HepG2 (cell line): ENCODE measurements around the gene CCT8. TPM values are rescaled to one million over a fixed set of nuclear protein-coding genes. Genes with fewer than 3 reads are reported as not detected.
A peak's percentile ranks its signal among the peaks of the same experiment; 100 is the strongest.

Experiments used
- BRCA1 ChIP-seq: sonication (generic); formaldehyde crosslinking; IDR thresholded peaks from 2 replicates; pipeline ENCODE4 v1.4.0; 2020; ENCODE audit warnings: missing genetic modification reagents
- HNF4A ChIP-seq: sonication (generic); formaldehyde crosslinking; IDR thresholded peaks from 2 replicates; pipeline ENCODE4 v1.4.0; 2020; ENCODE audit warnings: missing genetic modification reagents
- IRF9 ChIP-seq: sonication (generic); formaldehyde crosslinking; IDR thresholded peaks from 2 replicates; pipeline ENCODE4 v1.8.0; 2022; ENCODE audit warnings: missing genetic modification reagents, mild to moderate bottlenecking, borderline replicate concordance
- MTA3 ChIP-seq: sonication (generic); formaldehyde crosslinking; IDR thresholded peaks from 2 replicates; pipeline ENCODE4 v1.4.0; 2020; ENCODE audit warnings: missing genetic modification reagents
- NFYC ChIP-seq: IDR thresholded peaks from 2 replicates; pipeline ENCODE4 v1.6.1; 2016; ENCODE audit warnings: missing genetic modification reagents, missing compliant biosample characterization
- NRL ChIP-seq: sonication (generic); formaldehyde crosslinking; IDR thresholded peaks from 2 replicates; pipeline ENCODE4 v1.5.0; 2020; ENCODE audit warnings: missing genetic modification reagents, mild to moderate bottlenecking, moderate library complexity, borderline replicate concordance
- SRF ChIP-seq: IDR thresholded peaks from 2 replicates; pipeline ENCODE4 v1.6.1; 2011; ENCODE audit warnings: mild to moderate bottlenecking, low read depth, low read length, moderate library complexity
- ZNF770 ChIP-seq: sonication (generic); formaldehyde crosslinking; IDR thresholded peaks from 2 replicates; pipeline ENCODE4 v1.5.0; 2020; ENCODE audit warnings: mild to moderate bottlenecking, missing genetic modification reagents
- polyA plus RNA-seq, 8 experiments: library from polyadenylated mRNA; depleted of rRNA in 3 of 8; stranded (reverse) in 7 of 8; unstranded in 1 of 8; fragments of >200 nt; fragmentation: Illumina TruSeq in 4 of 8; extraction: Trizol in 4 of 8; gene quantifications; 2 replicates each; pipeline versions ENCODE4 v1.2.1 to v1.2.3, GENCODE V29; 2011 to 2016; ENCODE audit warnings: low read depth in 4 of 8, missing spikeins in 1 of 8, mixed read lengths in 1 of 8; ENCODE audit not compliant: insufficient read depth in 1 of 8
- total RNA-seq, 5 experiments: library from RNA; depleted of rRNA; stranded (reverse); fragments of >200 nt; fragmentation: Illumina TruSeq; extraction: Trizol; gene quantifications; 2 replicates each; pipeline ENCODE4 v1.2.3, GENCODE V29; 2016; ENCODE audit warnings: low read depth in 1 of 5
- TF ChIP-seq, protein P1 (sequence below): sonication (generic); formaldehyde crosslinking; IDR thresholded peaks from 2 replicates; pipeline ENCODE4 v1.4.0; 2020; ENCODE audit warnings: missing genetic modification reagents, borderline replicate concordance
- TF ChIP-seq, protein P2 (sequence below): sonication (generic); formaldehyde crosslinking; IDR thresholded peaks from 2 replicates; pipeline ENCODE4 v1.4.0; 2020; ENCODE audit warnings: missing genetic modification reagents, borderline replicate concordance
- TF ChIP-seq, protein P3 (sequence below): sonication (generic); formaldehyde crosslinking; IDR thresholded peaks from 2 replicates; pipeline ENCODE4 v1.4.0; 2020; ENCODE audit warnings: missing genetic modification reagents, mild to moderate bottlenecking, borderline replicate concordance
- TF ChIP-seq, protein P4 (sequence below): sonication (generic); formaldehyde crosslinking; IDR thresholded peaks from 2 replicates; pipeline ENCODE4 v1.5.1; 2020; ENCODE audit warnings: mild to moderate bottlenecking, missing genetic modification reagents

CCT8 gene
- total and polyA plus RNA-seq, 2 of the 13 experiments (the other 11 are each of a cell fraction or from before 2014, with no cell fraction given) = 127 to 325 TPM

DNA sequence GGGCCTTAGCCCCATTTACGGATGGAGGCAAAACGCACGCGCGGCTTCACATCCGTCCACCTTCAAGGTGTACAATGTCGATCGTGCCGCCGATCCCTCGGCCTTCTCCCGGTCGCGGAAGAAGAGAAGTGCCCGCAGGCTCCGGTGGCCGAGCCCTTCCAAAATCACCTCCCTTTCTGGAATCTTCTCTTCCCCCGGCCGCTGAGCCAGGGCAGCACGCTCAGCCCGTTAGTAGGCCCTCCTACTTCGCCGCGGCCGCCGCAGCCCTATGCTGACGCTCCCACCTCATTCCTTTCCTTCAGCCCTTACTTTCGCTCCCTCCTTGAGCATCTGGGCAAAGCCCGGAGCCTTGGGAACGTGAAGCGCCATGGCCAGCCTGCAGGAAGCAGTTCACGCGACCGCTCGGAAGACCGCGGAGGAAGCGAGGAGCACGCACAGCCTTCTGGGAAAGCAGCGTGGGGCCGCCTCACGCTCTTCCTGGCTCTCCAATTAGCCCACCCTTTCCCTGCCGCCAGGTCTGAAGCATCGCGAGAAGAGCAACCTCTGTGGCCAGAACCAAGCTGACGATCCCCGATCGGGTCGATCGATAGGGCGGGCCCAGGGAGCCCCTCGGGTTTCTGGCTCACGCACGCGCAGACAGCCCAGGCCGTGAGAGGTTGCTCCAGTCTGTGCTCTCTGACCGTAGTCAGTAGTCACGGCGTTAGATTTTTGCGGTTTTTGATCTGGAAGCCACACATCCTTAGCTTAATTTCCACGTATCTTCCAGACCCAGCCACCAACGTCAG lies at the start of gene CCT8 (continued):
- peak; percentile 90; the same call in 1 of the 2 replicates for TF ChIP-seq NRL (CRISPR knock-in tag)
- TF ChIP-seq, protein P1, sequence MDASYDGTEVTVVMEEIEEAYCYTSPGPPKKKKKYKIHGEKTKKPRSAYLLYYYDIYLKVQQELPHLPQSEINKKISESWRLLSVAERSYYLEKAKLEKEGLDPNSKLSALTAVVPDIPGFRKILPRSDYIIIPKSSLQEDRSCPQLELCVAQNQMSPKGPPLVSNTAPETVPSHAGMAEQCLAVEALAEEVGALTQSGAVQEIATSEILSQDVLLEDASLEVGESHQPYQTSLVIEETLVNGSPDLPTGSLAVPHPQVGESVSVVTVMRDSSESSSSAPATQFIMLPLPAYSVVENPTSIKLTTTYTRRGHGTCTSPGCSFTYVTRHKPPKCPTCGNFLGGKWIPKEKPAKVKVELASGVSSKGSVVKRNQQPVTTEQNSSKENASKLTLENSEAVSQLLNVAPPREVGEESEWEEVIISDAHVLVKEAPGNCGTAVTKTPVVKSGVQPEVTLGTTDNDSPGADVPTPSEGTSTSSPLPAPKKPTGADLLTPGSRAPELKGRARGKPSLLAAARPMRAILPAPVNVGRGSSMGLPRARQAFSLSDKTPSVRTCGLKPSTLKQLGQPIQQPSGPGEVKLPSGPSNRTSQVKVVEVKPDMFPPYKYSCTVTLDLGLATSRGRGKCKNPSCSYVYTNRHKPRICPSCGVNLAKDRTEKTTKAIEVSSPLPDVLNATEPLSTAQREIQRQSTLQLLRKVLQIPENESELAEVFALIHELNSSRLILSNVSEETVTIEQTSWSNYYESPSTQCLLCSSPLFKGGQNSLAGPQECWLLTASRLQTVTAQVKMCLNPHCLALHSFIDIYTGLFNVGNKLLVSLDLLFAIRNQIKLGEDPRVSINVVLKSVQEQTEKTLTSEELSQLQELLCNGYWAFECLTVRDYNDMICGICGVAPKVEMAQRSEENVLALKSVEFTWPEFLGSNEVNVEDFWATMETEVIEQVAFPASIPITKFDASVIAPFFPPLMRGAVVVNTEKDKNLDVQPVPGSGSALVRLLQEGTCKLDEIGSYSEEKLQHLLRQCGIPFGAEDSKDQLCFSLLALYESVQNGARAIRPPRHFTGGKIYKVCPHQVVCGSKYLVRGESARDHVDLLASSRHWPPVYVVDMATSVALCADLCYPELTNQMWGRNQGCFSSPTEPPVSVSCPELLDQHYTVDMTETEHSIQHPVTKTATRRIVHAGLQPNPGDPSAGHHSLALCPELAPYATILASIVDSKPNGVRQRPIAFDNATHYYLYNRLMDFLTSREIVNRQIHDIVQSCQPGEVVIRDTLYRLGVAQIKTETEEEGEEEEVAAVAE (CRISPR knock-in tag) = peak; percentile 88; the same call in 1 of the 2 replicates
- no peak; the same call in 1 of the 2 replicates for TF ChIP-seq HNF4A (CRISPR knock-in tag)
- 0 out of 2 replicates have a peak, but pooled peaks have one; percentile 62 for TF ChIP-seq BRCA1 (CRISPR knock-in tag)
- TF ChIP-seq SRF = peak; percentile 92
- TF ChIP-seq, protein P2, sequence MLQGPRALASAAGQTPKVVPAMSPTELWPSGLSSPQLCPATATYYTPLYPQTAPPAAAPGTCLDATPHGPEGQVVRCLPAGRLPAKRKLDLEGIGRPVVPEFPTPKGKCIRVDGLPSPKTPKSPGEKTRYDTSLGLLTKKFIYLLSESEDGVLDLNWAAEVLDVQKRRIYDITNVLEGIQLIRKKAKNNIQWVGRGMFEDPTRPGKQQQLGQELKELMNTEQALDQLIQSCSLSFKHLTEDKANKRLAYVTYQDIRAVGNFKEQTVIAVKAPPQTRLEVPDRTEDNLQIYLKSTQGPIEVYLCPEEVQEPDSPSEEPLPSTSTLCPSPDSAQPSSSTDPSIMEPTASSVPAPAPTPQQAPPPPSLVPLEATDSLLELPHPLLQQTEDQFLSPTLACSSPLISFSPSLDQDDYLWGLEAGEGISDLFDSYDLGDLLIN (CRISPR knock-in tag) = 0 out of 2 replicates have a peak, but pooled peaks have one; percentile 80
- peak; percentile 58 for TF ChIP-seq ZNF770 (CRISPR knock-in tag)
- TF ChIP-seq, protein P3, sequence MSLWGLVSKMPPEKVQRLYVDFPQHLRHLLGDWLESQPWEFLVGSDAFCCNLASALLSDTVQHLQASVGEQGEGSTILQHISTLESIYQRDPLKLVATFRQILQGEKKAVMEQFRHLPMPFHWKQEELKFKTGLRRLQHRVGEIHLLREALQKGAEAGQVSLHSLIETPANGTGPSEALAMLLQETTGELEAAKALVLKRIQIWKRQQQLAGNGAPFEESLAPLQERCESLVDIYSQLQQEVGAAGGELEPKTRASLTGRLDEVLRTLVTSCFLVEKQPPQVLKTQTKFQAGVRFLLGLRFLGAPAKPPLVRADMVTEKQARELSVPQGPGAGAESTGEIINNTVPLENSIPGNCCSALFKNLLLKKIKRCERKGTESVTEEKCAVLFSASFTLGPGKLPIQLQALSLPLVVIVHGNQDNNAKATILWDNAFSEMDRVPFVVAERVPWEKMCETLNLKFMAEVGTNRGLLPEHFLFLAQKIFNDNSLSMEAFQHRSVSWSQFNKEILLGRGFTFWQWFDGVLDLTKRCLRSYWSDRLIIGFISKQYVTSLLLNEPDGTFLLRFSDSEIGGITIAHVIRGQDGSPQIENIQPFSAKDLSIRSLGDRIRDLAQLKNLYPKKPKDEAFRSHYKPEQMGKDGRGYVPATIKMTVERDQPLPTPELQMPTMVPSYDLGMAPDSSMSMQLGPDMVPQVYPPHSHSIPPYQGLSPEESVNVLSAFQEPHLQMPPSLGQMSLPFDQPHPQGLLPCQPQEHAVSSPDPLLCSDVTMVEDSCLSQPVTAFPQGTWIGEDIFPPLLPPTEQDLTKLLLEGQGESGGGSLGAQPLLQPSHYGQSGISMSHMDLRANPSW = no peak
- TF ChIP-seq, protein P4, sequence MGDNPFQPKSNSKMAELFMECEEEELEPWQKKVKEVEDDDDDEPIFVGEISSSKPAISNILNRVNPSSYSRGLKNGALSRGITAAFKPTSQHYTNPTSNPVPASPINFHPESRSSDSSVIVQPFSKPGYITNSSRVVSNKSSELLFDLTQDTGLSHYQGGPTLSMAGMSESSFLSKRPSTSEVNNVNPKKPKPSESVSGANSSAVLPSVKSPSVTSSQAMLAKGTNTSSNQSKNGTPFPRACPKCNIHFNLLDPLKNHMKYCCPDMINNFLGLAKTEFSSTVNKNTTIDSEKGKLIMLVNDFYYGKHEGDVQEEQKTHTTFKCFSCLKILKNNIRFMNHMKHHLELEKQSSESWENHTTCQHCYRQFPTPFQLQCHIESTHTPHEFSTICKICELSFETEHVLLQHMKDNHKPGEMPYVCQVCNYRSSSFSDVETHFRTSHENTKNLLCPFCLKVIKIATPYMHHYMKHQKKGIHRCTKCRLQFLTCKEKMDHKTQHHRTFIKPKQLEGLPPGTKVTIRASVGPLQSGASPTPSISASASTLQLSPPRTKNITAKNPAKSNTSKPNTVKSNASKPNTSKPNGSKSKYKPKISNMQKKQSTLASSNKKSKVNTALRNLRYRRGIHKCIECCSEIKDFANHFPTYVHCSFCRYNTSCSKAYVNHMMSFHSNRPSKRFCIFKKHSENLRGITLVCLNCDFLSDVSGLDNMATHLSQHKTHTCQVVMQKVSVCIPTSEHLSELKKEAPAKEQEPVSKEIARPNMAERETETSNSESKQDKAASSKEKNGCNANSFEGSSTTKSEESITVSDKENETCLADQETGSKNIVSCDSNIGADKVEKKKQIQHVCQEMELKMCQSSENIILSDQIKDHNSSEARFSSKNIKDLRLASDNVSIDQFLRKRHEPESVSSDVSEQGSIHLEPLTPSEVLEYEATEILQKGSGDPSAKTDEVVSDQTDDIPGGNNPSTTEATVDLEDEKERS (CRISPR knock-in tag) = 0 out of 2 replicates have a peak, but pooled peaks have one; percentile 37
- no peak for TF ChIP-seq MTA3 (CRISPR knock-in tag)
- TF ChIP-seq NFYC (CRISPR knock-in tag) = peak; percentile 76
- 0 out of 2 replicates have a peak, but pooled peaks have one; percentile 82 for TF ChIP-seq IRF9 (CRISPR knock-in tag)
